ENCODE results near the gene HAGHL. TPM values are rescaled to one million over a fixed set of nuclear protein-coding genes. Genes with fewer than 3 reads are reported as not detected.

The HAGHL gene
- total RNA-seq, 1 donor from 2014 or later, result 31.7 TPM

GRCh38 chr16:778447-778846 is 51.5 kb downstream of the HAGHL start:
- DNase-seq, result no peak
- no peak for TF ChIP-seq CTCF (IDR thresholded peaks at IDR 0.05; ENCODE audit: partially characterized antibody, unreplicated experiment)
- peaks cover 7% of the 10 kb centered on the region for H3K27me3 Mint-ChIP-seq (ENCODE audit: unreplicated experiment)
- H3K9me3 Mint-ChIP-seq (ENCODE audit: unreplicated experiment), result peaks cover 6% of the 10 kb centered on the region
- H3K4me3 Mint-ChIP-seq (ENCODE audit: unreplicated experiment), result no peak overlapping the region
- H3K36me3 Mint-ChIP-seq (ENCODE audit: unreplicated experiment), result no peaks in the 10 kb centered on the region
- H3K27ac Mint-ChIP-seq (ENCODE audit: unreplicated experiment), result no peak overlapping the region
- H3K4me1 Mint-ChIP-seq (ENCODE audit: low read depth, unreplicated experiment), result no peaks in the 10 kb centered on the region

- Mint-ChIP-seq H3K27me3 (ENCODE audit: unreplicated experiment) (peaks cover 7% of the 10 kb centered on the region), H3K27ac (ENCODE audit: unreplicated experiment) (no peak overlapping the region), H3K9me3 (ENCODE audit: unreplicated experiment) (peaks cover 6% of the 10 kb centered on the region), H3K36me3 (ENCODE audit: unreplicated experiment) (no peaks in the 10 kb centered on the region), H3K4me1 (ENCODE audit: low read depth, unreplicated experiment) (no peaks in the 10 kb centered on the region), H3K4me3 (ENCODE audit: unreplicated experiment) (no peak overlapping the region)
- no peak for TF ChIP-seq CTCF (IDR thresholded peaks at IDR 0.05; ENCODE audit: partially characterized antibody, unreplicated experiment)
- DNase-seq, result no peak
Measured at GRCh38 chr16:778909-779527, 52.1 kb downstream of the HAGHL start.

Small RNA genes within 50 kb of the gene (microRNA-seq; reads per million reads assigned to microRNA genes)
- not detected for gene MIR662 (ENCODE audit: unreplicated experiment)

Other genes starting within 250 kb of the HAGHL start
- gene CAPN15, start 199.4 kb upstream of the HAGHL start, total RNA-seq (ENCODE audit: unreplicated experiment), result 56.1 TPM
- gene PRR35, start 166.7 kb upstream of the HAGHL start, total RNA-seq (ENCODE audit: unreplicated experiment), result not detected
- gene NHLRC4, start 160.1 kb upstream of the HAGHL start, total RNA-seq (ENCODE audit: unreplicated experiment), result 3.4 TPM
- 85.0 TPM for gene PIGQ, start 157.1 kb upstream of the HAGHL start, total RNA-seq (ENCODE audit: unreplicated experiment)
- 48.3 TPM for gene RAB40C, start 137.0 kb upstream of the HAGHL start, total RNA-seq (ENCODE audit: unreplicated experiment)
- 61.9 TPM for gene WFIKKN1, start 96.1 kb upstream of the HAGHL start, total RNA-seq (ENCODE audit: unreplicated experiment)
- 63.6 TPM for gene METTL26, start 90.8 kb upstream of the HAGHL start, total RNA-seq (ENCODE audit: unreplicated experiment)
- 16.6 TPM for gene MCRIP2, start 85.3 kb upstream of the HAGHL start, total RNA-seq (ENCODE audit: unreplicated experiment)
- 24.6 TPM for gene WDR90, start 77.7 kb upstream of the HAGHL start, total RNA-seq (ENCODE audit: unreplicated experiment)
- 208 TPM for gene RHOT2, start 59.0 kb upstream of the HAGHL start, total RNA-seq (ENCODE audit: unreplicated experiment)
- 8.2 TPM for gene RHBDL1, start 51.4 kb upstream of the HAGHL start, total RNA-seq (ENCODE audit: unreplicated experiment)
- 78.3 TPM for gene STUB1, start 46.7 kb upstream of the HAGHL start, total RNA-seq (ENCODE audit: unreplicated experiment)
- 26.1 TPM for gene JMJD8, start 42.8 kb upstream of the HAGHL start, total RNA-seq (ENCODE audit: unreplicated experiment)
- gene WDR24, start 36.7 kb upstream of the HAGHL start, total RNA-seq (ENCODE audit: unreplicated experiment), result 19.9 TPM
- 85.1 TPM for gene FBXL16, start 21.3 kb upstream of the HAGHL start, total RNA-seq (ENCODE audit: unreplicated experiment)
- gene METRN, start 12.0 kb upstream of the HAGHL start, total RNA-seq (ENCODE audit: unreplicated experiment), result 134 TPM
- gene ANTKMT, start 6.0 kb upstream of the HAGHL start, total RNA-seq (ENCODE audit: unreplicated experiment), result 61.1 TPM
- gene CCDC78, start 663 bp upstream of the HAGHL start, total RNA-seq (ENCODE audit: unreplicated experiment), result 18.9 TPM
- 49.5 TPM for gene CIAO3, start 13.9 kb downstream of the HAGHL start, total RNA-seq (ENCODE audit: unreplicated experiment)
- gene MSLN, start 33.6 kb downstream of the HAGHL start, total RNA-seq (ENCODE audit: unreplicated experiment), result not detected
- 28.5 TPM for gene RPUSD1, start 61.3 kb downstream of the HAGHL start, total RNA-seq (ENCODE audit: unreplicated experiment)
- gene CHTF18, start 61.5 kb downstream of the HAGHL start, total RNA-seq (ENCODE audit: unreplicated experiment), result 49.2 TPM
- gene GNG13, start 73.6 kb downstream of the HAGHL start, total RNA-seq (ENCODE audit: unreplicated experiment), result not detected
- 17.4 TPM for gene LMF1, start 243.9 kb downstream of the HAGHL start, total RNA-seq (ENCODE audit: unreplicated experiment)

Measured in glutamatergic neuron (in vitro differentiated cells).